ELF-1 (cell line): ENCODE measurements around the gene ZNF77.
A peak's percentile ranks its signal among the peaks of the same experiment; 100 is the strongest.
"Not testable (repeated sequence)": the region's sequence is repeated elsewhere in the genome, so short reads cannot be mapped to it uniquely, and the experiment has no call there.

Source experiments
- DNase-seq: peaks from one replicate; pipeline ENCODE4 v3.0.0-alpha.2; 2016; ENCODE audit warnings: low read depth, low spot score

ZNF77 gene

GRCh38 chr19:2917275-2918184 lies 27.2 kb downstream of the ZNF77 start:
- no peak for DNase-seq

GRCh38 chr19:2912306-2912705 lies 32.5 kb downstream of the ZNF77 start:
- DNase-seq: no peak

GRCh38 chr19:2906631-2907195 lies 38.1 kb downstream of the ZNF77 start:
- DNase-seq: no peak

GRCh38 chr19:2905918-2906519 lies 38.8 kb downstream of the ZNF77 start:
- no peak for DNase-seq

GRCh38 chr19:2903326-2903725 lies 41.4 kb downstream of the ZNF77 start:
- DNase-seq: not testable (repeated sequence)

GRCh38 chr19:2902590-2903218 lies 42.1 kb downstream of the ZNF77 start:
- DNase-seq: peak; percentile 27

- peak; percentile 99 for DNase-seq
Measured at GRCh38 chr19:2900296-2901252, 44.2 kb downstream of the ZNF77 start, which contains the start of gene ZNF57. TSS of gene ZNF57 (plus strand) at chr19:2900928. CDS start at chr19:2901046, 118 bp downstream.

- no peak for DNase-seq
Measured at GRCh38 chr19:2896694-2897093, 48.1 kb downstream of the ZNF77 start.

GRCh38 chr19:2890531-2890930 lies 54.2 kb downstream of the ZNF77 start:
- not testable (repeated sequence) for DNase-seq

- DNase-seq: no peak
Measured at GRCh38 chr19:2888731-2889224, 56.0 kb downstream of the ZNF77 start.

GRCh38 chr19:2887391-2887914 lies 57.3 kb downstream of the ZNF77 start:
- peak; percentile 55 for DNase-seq

GRCh38 chr19:2885736-2886135 lies 59.0 kb downstream of the ZNF77 start:
- no peak for DNase-seq

- no peak for DNase-seq
Measured at GRCh38 chr19:2883686-2884439, 60.9 kb downstream of the ZNF77 start.
